Kidney (tissue), 14 donors: ENCODE measurements around the gene IL25. TPM values are rescaled to one million over a fixed set of nuclear protein-coding genes. Genes with fewer than 3 reads are reported as not detected.
"Not testable (repeated sequence)": the region's sequence is repeated elsewhere in the genome, so short reads cannot be mapped to it uniquely, and the experiment has no call there.

ENCODE experiments used
- DNase-seq, 5 donors: peaks; one replicate each; pipeline ENCODE4 v3.0.0-alpha.2; 2013 to 2020
- FAIRE-seq: peaks from 2 replicates; lab custom pipeline; 2012; peaks lifted over from hg19 to GRCh38; lab: Jason Lieb, UNC
- H3K27ac ChIP-seq, 2 donors: one replicate each; pipeline ENCODE4 v1.7.0; 2013; ENCODE audit warnings: low read depth in 2 of 2, low read length in 2 of 2, inconsistent platforms in 1 of 2
- H3K27me3 ChIP-seq: one replicate; pipeline ENCODE4 v1.7.1; 2013; ENCODE audit warnings: low read length, inconsistent platforms; ENCODE audit not compliant: control insufficient read depth, insufficient read depth
- H3K36me3 ChIP-seq, 3 donors: one replicate each; pipeline versions ENCODE4 v1.7.0 to v1.7.1; 2013; ENCODE audit warnings: low read length in 3 of 3, control low read depth in 1 of 3, inconsistent platforms in 1 of 3; ENCODE audit not compliant: insufficient read depth in 3 of 3, control insufficient read depth in 2 of 3
- H3K4me1 ChIP-seq, 3 donors: one replicate each; pipeline versions ENCODE4 v1.7.0 to v1.7.1; 2013; ENCODE audit warnings: low read length in 3 of 3, inconsistent platforms in 1 of 3, low read depth in 1 of 3; ENCODE audit not compliant: control insufficient read depth in 2 of 3, insufficient read depth in 2 of 3
- H3K4me3 ChIP-seq, 3 donors: one replicate each; pipeline versions ENCODE4 v1.7.0 to v1.8.1; 2013; ENCODE audit warnings: low read length in 3 of 3, control low read depth in 1 of 3, inconsistent platforms in 1 of 3
- H3K9ac ChIP-seq, 3 donors: one replicate each; pipeline versions ENCODE4 v1.7.0 to v1.7.1; 2013; ENCODE audit warnings: low read length in 3 of 3, control low read depth in 1 of 3, inconsistent platforms in 1 of 3
- H3K9me3 ChIP-seq, 3 donors: one replicate each; pipeline versions ENCODE4 v1.7.0 to v1.7.1; 2013; ENCODE audit warnings: low read length in 3 of 3, control low read depth in 1 of 3, inconsistent platforms in 1 of 3; ENCODE audit not compliant: control insufficient read depth in 2 of 3, insufficient read depth in 1 of 3
- CTCF ChIP-seq: IDR thresholded peaks from 3 replicates; pipeline ENCODE4 v1.5.1; 2012; ENCODE audit warnings: mild to moderate bottlenecking, moderate library complexity, borderline replicate concordance; ENCODE audit not compliant: insufficient read depth; ENCODE audit errors: extremely low read depth
- intact Hi-C: fragments of 100-400 bp; cut with DNase I; formaldehyde crosslinking; loops from one replicate; pipeline ENCODE4 v1.11.1; 2022
- polyA plus RNA-seq: library from polyadenylated mRNA; stranded (reverse); fragments of 350-450 nt; fragmentation: Illumina TruSeq; extraction: RNeasy Lipid Tissue Mini Kit (QIAGEN cat#74804); gene quantifications from one replicate; pipeline ENCODE4 v1.2.3, GENCODE V29; 2014; ENCODE audit warnings: low read depth, low replicate concordance; ENCODE audit not compliant: insufficient read depth
- total RNA-seq: library from RNA; stranded (reverse); fragmentation: NEBNext Ultra II Directional; extraction: Animal tissue kit (Norgen Biotek cat#: 25700); gene quantifications from one replicate; pipeline ENCODE4 v1.2.1, GENCODE V29; 2021
- donor health status: control.
- donor health status: control.
- donor health status: control.
- donor health status: control.
- donor health status: control.
- donor health status: DM: yes; HTN: yes; CAD: no.
- donor health status: Normal renal cell carcinoma (clear cell type).

Gene IL25
- total and polyA plus RNA-seq, 2 donors from 2014 or later = not detected

GRCh38 chr14:23415821-23416778, 43.5 kb downstream of the IL25 start:
- intact Hi-C loops = no loop called here
- FAIRE-seq (no peak), DNase-seq (no peak)
- Histone ChIP-seq H3K36me3 (no peaks in the 10 kb centered on the region), H3K27me3 (no peaks in the 10 kb centered on the region), H3K9ac (no peak overlapping the region), H3K4me3 (no peak overlapping the region), H3K9me3 (no peaks in the 10 kb centered on the region), H3K4me1 (no peaks in the 10 kb centered on the region), H3K27ac (no peak overlapping the region)
- no peak for TF ChIP-seq CTCF

- H3K36me3 ChIP-seq = no peaks in the 10 kb centered on the region
- H3K27ac ChIP-seq = no peak overlapping the region
- H3K9me3 ChIP-seq = no peaks in the 10 kb centered on the region
- FAIRE-seq (no peak), DNase-seq (no peak)
- no peaks in the 10 kb centered on the region for H3K4me1 ChIP-seq
- intact Hi-C loops = no loop called here
- no peaks in the 10 kb centered on the region for H3K27me3 ChIP-seq
- TF ChIP-seq CTCF = no peak
- no peak overlapping the region for H3K4me3 ChIP-seq
- no peak overlapping the region for H3K9ac ChIP-seq
Measured at GRCh38 chr14:23416801-23417200, 44.2 kb downstream of the IL25 start.

- H3K27me3 ChIP-seq, H3K9me3 ChIP-seq, H3K4me1 ChIP-seq, intact Hi-C loops, H3K36me3 ChIP-seq, DNase-seq, H3K27ac ChIP-seq, H3K4me3 ChIP-seq, FAIRE-seq, H3K9ac ChIP-seq: not testable (repeated sequence)
Measured at GRCh38 chr14:23417269-23417668, 44.7 kb downstream of the IL25 start.

- Histone ChIP-seq H3K27ac (no peak overlapping the region), H3K4me1 (no peaks in the 10 kb centered on the region), H3K9ac (no peak overlapping the region), H3K27me3 (no peaks in the 10 kb centered on the region), H3K9me3 (no peaks in the 10 kb centered on the region), H3K4me3 (no peak overlapping the region), H3K36me3 (no peaks in the 10 kb centered on the region)
- intact Hi-C loops = no loop called here
- no peak for FAIRE-seq
- TF ChIP-seq CTCF = no peak
- no peak for DNase-seq
Measured at GRCh38 chr14:23418021-23418420, 45.4 kb downstream of the IL25 start.

GRCh38 chr14:23419646-23420045, 47.0 kb downstream of the IL25 start:
- FAIRE-seq, H3K4me1 ChIP-seq, intact Hi-C loops, H3K27me3 ChIP-seq, DNase-seq, H3K27ac ChIP-seq, H3K9me3 ChIP-seq, H3K4me3 ChIP-seq, H3K9ac ChIP-seq, H3K36me3 ChIP-seq: not testable (repeated sequence)
